LNCaP clone FGC (cell line): ENCODE data around the gene DNAJC1.

ENCODE experiments used
- DNase-seq: peaks from one replicate; pipeline ENCODE4 v3.0.0-alpha.2; 2011; ENCODE audit warnings: low read depth
- H3K4me3 ChIP-seq: 2 replicates; pipeline ENCODE4 v1.5.1; 2011; ENCODE audit warnings: mild to moderate bottlenecking, low read depth, low read length, control low read depth
- CTCF ChIP-seq: IDR thresholded peaks from 2 replicates; pipeline ENCODE4 v1.5.1; 2012; ENCODE audit warnings: mild to moderate bottlenecking; ENCODE audit not compliant: control insufficient read depth, insufficient read depth; ENCODE audit errors: extremely low read depth

Gene DNAJC1

GRCh38 chr10:22005763-22006162, 2.2 kb upstream of the DNAJC1 start:
- no peak for DNase-seq
- no peak for TF ChIP-seq CTCF
- no peak overlapping the region for H3K4me3 ChIP-seq

GRCh38 chr10:22003964-22004281, 393 bp upstream of the DNAJC1 start:
- H3K4me3 ChIP-seq, result peak overlapping the region; percentile 87
- TF ChIP-seq CTCF, result no peak
- no peak for DNase-seq

- no peak for DNase-seq
- peak overlapping the region; percentile 87 for H3K4me3 ChIP-seq
- TF ChIP-seq CTCF, result no peak
Measured at GRCh38 chr10:22002591-22003176, 846 bp downstream of the DNAJC1 start.

- H3K4me3 ChIP-seq, result no peak overlapping the region
- no peak for DNase-seq
- TF ChIP-seq CTCF, result no peak
Measured at GRCh38 chr10:21995557-21995956, 8.0 kb downstream of the DNAJC1 start.

- peak; percentile 48 for TF ChIP-seq CTCF
- H3K4me3 ChIP-seq, result peak overlapping the region; percentile 44
- DNase-seq, result no peak
Measured at GRCh38 chr10:21993360-21994001, 10.0 kb downstream of the DNAJC1 start.

- TF ChIP-seq CTCF, result no peak
- H3K4me3 ChIP-seq, result no peak overlapping the region
- DNase-seq, result no peak
Measured at GRCh38 chr10:21991785-21992184, 11.7 kb downstream of the DNAJC1 start.

- no peak for DNase-seq
- no peak overlapping the region for H3K4me3 ChIP-seq
- no peak for TF ChIP-seq CTCF
Measured at GRCh38 chr10:21990449-21990848, 13.1 kb downstream of the DNAJC1 start.
